Osteoblast (primary cell): ENCODE measurements around the gene SAP30L. TPM values are rescaled to one million over a fixed set of nuclear protein-coding genes. Genes with fewer than 3 reads are reported as not detected.

Source experiments
- DNase-seq: peaks from one replicate; pipeline ENCODE4 v3.0.0; 2011; ENCODE audit warnings: low spot score, mixed read lengths; ENCODE audit not compliant: insufficient read length; ENCODE audit errors: missing footprints
- H2AFZ ChIP-seq: 2 replicates; pipeline ENCODE4 v1.6.0; 2011; ENCODE audit warnings: mild to moderate bottlenecking, low read length
- H3K27ac ChIP-seq: 2 replicates; pipeline ENCODE4 v1.5.1; 2011; ENCODE audit warnings: mild to moderate bottlenecking, low read depth, low read length, moderate library complexity
- H3K27me3 ChIP-seq: 2 replicates; pipeline ENCODE4 v1.6.0; 2012; ENCODE audit warnings: mild to moderate bottlenecking, control low read depth, inconsistent platforms, low read length, moderate library complexity; ENCODE audit not compliant: insufficient read depth
- H3K36me3 ChIP-seq: 2 replicates; pipeline ENCODE4 v1.5.1; 2011; ENCODE audit warnings: mild to moderate bottlenecking, low read length, control low read depth, moderate library complexity; ENCODE audit not compliant: insufficient read depth
- H3K4me1 ChIP-seq: 2 replicates; pipeline ENCODE4 v1.5.1; 2011; ENCODE audit warnings: mild to moderate bottlenecking, low read length, control low read depth, moderate library complexity; ENCODE audit not compliant: insufficient read depth
- H3K4me2 ChIP-seq: 2 replicates; pipeline ENCODE4 v1.6.0; 2011; ENCODE audit warnings: mild to moderate bottlenecking, low read length; ENCODE audit not compliant: insufficient read depth
- H3K4me3 ChIP-seq: fragments of 200-600 bp; sonication (generic); 3 replicates; pipeline ENCODE4 v1.5.1; 2012; ENCODE audit warnings: mild to moderate bottlenecking, low read length, inconsistent platforms; ENCODE audit not compliant: insufficient read depth
- H3K79me2 ChIP-seq: 2 replicates; pipeline ENCODE4 v1.6.0; 2012; ENCODE audit warnings: mild to moderate bottlenecking, low read length, control low read depth, inconsistent platforms; ENCODE audit not compliant: insufficient read depth
- H3K9me3 ChIP-seq: 2 replicates; pipeline ENCODE4 v1.5.1; 2011; ENCODE audit warnings: low read depth, low read length, control low read depth
- H4K20me1 ChIP-seq: 2 replicates; pipeline ENCODE4 v1.6.0; 2012; ENCODE audit warnings: mild to moderate bottlenecking, low read length, control low read depth; ENCODE audit not compliant: insufficient read depth
- total RNA-seq: library from RNA; depleted of rRNA; stranded (reverse); fragments of >200 nt; gene quantifications from 2 replicates; pipeline ENCODE4 v1.2.3, GENCODE V29; 2012
- TF ChIP-seq, protein P1 (sequence below): IDR thresholded peaks from 2 replicates; pipeline ENCODE4 v1.5.1; 2011; ENCODE audit warnings: mild to moderate bottlenecking, low read depth, low read length, moderate library complexity; ENCODE audit errors: extremely low read depth

The SAP30L gene
- total RNA-seq, 1 donor: 32.2 TPM

DNA sequence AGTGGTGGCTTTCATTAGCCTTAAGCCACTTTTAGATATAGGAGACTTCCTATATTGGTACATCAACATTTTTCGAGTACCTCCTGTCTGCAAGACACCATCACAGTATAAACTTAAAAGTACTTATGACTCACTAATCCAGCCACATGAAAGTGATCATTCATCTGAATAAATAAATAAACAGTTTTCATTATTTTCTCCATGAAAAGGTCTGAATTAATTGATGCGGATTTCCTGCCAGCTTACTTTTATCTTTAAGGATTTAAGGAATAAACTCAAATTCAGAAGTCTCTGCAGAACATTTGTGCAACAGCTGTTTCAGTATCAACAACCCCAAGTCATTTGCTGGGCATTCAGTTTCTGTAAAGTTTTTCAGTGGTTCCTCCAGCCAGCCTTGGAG lies 4.0 kb downstream of the SAP30L start:
- H3K4me3 ChIP-seq: no peak overlapping the region
- TF ChIP-seq, protein P1, sequence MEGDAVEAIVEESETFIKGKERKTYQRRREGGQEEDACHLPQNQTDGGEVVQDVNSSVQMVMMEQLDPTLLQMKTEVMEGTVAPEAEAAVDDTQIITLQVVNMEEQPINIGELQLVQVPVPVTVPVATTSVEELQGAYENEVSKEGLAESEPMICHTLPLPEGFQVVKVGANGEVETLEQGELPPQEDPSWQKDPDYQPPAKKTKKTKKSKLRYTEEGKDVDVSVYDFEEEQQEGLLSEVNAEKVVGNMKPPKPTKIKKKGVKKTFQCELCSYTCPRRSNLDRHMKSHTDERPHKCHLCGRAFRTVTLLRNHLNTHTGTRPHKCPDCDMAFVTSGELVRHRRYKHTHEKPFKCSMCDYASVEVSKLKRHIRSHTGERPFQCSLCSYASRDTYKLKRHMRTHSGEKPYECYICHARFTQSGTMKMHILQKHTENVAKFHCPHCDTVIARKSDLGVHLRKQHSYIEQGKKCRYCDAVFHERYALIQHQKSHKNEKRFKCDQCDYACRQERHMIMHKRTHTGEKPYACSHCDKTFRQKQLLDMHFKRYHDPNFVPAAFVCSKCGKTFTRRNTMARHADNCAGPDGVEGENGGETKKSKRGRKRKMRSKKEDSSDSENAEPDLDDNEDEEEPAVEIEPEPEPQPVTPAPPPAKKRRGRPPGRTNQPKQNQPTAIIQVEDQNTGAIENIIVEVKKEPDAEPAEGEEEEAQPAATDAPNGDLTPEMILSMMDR: no peak
- no peak for DNase-seq
- no peak overlapping the region for H2AFZ ChIP-seq
- peaks cover 10% of the 10 kb centered on the region for H3K4me1 ChIP-seq
- no peaks in the 10 kb centered on the region for H3K27me3 ChIP-seq
- no peak overlapping the region for H3K27ac ChIP-seq
- H3K9me3 ChIP-seq: no peaks in the 10 kb centered on the region
- peaks cover 26% of the 10 kb centered on the region for H3K36me3 ChIP-seq
- H3K79me2 ChIP-seq: peaks cover 49% of the 10 kb centered on the region
- H4K20me1 ChIP-seq: peaks cover 21% of the 10 kb centered on the region
- H3K4me2 ChIP-seq: no peak overlapping the region

GRCh38 chr5:154451957-154452356 lies 6.2 kb downstream of the SAP30L start:
- DNase-seq: no peak
- no peak overlapping the region for H2AFZ ChIP-seq
- H3K36me3 ChIP-seq: peaks cover 47% of the 10 kb centered on the region
- no peaks in the 10 kb centered on the region for H3K27me3 ChIP-seq
- H3K9me3 ChIP-seq: no peaks in the 10 kb centered on the region
- no peak overlapping the region for H3K27ac ChIP-seq
- TF ChIP-seq, protein P1: no peak
- H3K4me3 ChIP-seq: no peak overlapping the region
- H3K4me1 ChIP-seq: peaks cover 8% of the 10 kb centered on the region
- H4K20me1 ChIP-seq: peaks cover 20% of the 10 kb centered on the region
- H3K4me2 ChIP-seq: no peak overlapping the region
- H3K79me2 ChIP-seq: peaks cover 40% of the 10 kb centered on the region

DNA sequence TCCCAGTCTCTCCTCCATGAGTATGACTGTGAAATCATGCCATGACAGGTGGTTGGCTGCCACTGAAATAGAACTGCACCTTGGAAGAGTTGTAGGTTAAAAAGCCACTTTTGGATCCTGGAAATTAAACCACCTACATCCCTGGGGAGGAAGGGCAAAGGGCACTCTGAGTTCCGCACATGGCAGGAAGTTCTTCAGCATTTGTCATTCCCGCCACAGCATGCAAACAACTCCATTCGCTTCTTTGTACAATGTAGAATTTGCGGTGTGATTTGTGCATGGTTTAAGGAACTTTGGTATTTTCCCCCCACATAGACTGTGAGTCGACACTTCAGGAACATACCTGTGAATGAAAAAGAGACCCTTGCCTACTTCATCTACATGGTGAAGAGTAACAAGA lies 9.8 kb downstream of the SAP30L start:
- H3K36me3 ChIP-seq: peaks cover 54% of the 10 kb centered on the region

DNA sequence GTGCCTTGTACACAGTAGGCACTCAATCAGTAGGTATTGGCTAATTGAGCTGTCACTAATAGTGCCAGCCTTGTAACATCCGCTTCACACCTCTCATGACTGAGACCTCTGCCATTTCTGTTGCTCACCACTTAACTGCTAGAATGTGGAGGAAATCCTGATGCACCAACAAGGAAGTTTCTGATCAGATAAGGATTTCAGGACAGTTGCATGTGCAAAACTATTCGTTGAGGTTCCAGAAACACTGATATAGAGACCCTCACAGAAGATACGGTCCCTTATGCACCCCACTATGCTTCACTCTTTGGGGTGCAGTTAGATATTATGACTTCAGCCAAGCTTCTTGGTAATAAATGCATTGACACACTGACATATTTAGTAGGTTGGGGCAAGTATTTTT lies 10.7 kb downstream of the SAP30L start:
- Histone ChIP-seq H3K4me1 (no peaks in the 10 kb centered on the region), H3K27me3 (no peaks in the 10 kb centered on the region), H3K4me3 (no peak overlapping the region), H3K4me2 (no peak overlapping the region), H3K9me3 (no peaks in the 10 kb centered on the region), H3K27ac (no peak overlapping the region), H3K79me2 (no peaks in the 10 kb centered on the region), H4K20me1 (peaks cover 3% of the 10 kb centered on the region), H2AFZ (no peak overlapping the region), H3K36me3 (peaks cover 48% of the 10 kb centered on the region)
- TF ChIP-seq, protein P1: no peak
- DNase-seq: no peak

More for the DNA sequence above, 9.8 kb downstream of the SAP30L start:
- no peaks in the 10 kb centered on the region for H3K4me1 ChIP-seq
- no peak overlapping the region for H3K27ac ChIP-seq
- H3K9me3 ChIP-seq: no peaks in the 10 kb centered on the region
- no peak overlapping the region for H3K4me2 ChIP-seq
- no peaks in the 10 kb centered on the region for H4K20me1 ChIP-seq
- DNase-seq: no peak
- no peak overlapping the region for H3K4me3 ChIP-seq
- TF ChIP-seq, protein P1: no peak
- H3K27me3 ChIP-seq: no peaks in the 10 kb centered on the region
- no peak overlapping the region for H2AFZ ChIP-seq
- peaks cover 5% of the 10 kb centered on the region for H3K79me2 ChIP-seq
